ENCODE measurements around the gene PDLIM4.

The PDLIM4 gene

DNA sequence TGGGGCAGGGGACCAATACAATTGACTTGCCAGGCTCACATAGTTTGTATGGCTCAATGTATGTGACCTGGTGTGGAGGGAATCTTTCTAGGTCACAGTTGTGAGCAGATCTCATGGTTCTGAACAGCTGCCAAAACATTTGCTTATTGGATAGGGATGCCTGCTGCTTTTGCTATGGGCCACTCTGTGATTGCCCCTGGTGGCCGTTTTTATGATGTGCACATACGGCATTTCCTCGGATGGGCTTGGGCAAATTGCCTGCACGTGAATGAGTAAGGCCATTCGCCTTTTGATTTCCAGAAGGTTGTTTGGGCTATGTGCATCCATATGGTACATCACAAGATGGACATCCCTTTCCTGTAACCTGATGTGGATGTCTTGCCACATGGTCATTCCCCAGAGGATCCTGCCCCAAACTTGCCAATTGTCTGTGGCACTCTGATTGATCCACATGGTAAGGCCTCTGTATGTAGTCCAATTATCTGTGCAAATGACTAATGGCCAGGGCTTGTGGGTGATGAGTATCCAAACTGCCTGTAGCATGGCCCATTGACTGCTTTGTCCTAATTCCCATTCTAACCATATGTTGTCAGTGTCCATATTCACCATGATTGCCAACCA, 26.0 kb downstream of the PDLIM4 start:
- DNase-seq (ENCODE audit: low spot score) = no peak

DNA sequence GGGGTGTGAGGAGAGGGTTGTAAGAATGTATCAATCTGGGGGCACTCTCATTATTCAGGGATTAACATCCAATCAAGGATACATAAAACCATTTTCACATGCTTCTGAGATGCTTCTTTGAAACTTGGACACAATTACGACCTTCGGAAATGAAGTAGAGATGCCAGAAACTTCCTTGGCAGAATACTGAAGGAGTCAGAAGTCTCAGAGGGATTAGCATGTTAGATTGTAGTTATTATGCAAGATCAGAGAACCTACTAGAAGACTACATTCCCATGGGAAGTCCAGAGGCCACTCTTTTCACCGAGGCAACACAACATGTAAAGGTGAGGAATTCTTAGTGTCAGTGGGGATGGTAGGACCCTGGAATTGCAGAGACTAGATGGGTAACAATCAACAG, 31.6 kb downstream of the PDLIM4 start:
- DNase-seq (ENCODE audit: low spot score) = no peak

DNA sequence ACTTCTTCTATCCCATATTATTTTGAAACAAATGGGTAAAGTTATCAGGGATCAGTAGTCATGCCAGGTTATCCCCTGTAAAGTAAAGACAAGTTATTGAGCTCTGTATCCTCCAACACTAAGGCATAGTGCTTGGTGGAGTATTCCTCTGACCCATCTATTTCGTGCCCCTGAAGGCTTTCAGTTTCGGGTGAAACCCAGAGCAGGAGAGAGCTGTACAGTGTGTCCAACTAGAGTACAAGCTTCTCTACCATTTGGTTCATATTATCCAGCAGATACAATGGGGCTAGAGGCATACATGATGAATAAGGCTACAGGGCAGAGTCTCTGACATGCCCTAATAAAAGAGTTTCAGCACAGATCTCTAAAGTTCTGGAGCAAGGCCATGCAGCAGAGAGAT, 33.5 kb downstream of the PDLIM4 start:
- DNase-seq (ENCODE audit: low spot score) = no peak

DNA sequence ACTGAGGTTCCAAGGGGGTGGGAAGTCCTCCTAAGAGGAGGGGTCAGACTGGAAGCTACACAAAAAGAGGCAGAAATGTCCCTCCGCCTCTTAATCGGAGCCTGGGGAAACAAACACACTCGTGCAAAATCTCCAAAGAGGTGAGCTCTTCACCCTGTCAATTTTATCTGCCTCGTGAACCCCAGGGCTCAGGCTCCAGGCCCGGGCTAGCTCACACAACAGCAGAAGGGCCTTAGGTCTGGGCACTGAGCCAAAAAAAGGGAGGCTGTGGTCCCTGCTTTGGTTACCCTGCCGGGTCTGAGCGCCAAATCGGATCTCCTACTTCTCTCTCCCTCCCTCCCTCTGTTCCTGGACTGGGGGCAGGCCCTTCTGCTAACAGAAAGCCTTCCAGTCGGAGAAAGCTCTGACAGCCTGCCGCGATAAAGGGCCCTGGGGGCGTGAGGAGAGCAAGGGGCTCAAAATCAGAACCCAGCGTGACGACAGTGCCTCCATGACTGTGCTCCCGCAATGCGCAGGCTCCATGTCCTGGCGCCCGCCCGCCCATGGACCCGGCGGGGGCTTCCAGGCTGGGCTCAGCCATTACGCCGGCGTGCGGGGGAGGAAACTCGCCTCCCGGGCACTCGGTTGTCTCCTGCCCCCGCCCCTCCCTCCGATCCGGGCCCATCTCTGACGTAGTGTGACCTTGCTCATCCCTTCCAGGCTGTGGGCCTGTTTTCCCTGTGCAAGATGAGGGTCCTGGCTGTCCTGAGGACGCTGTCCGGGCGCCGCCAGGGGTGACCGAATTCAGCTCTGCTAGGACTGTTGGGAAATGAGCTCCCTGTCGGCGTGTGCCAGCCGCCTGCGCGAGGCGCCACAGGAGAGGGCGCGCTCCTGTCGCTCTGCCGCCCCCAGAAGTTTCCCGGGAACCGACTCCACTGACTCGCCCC, 35.8 kb downstream of the PDLIM4 start:
- peak; percentile 65 for DNase-seq (ENCODE audit: low spot score)

DNA sequence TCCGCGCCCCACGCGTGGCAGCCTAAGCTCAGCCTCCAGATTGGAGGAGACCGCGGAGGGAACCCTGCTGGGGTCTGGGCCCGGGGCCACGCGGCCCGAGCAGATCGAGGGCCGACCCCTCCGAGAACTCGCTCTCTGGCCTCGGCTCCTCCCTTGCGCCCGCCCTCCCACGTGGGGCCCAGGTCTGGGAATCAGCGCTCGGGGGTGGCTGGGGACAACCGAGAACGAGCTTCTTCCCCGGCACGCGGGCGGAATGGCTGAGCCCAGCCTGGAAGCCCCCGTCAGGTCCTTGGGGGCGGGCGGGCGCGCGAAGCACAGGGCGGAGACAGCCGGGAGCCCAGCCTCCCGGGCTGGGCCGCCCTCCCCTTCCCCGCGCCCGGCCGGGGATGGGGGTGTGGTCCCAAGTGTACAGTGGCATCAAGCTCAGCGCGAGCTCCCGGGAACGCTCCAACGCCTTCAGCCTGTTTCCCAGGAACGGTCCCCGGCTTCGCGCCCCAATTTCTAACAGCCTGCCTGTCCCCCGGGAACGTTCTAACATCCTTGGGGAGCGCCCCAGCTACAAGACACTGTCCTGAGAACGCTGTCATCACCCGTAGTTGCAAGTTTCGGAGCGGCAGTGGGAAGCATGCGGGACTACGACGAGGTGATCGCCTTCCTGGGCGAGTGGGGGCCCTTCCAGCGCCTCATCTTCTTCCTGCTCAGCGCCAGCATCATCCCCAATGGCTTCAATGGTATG, 36.7 kb downstream of the PDLIM4 start, which contains the start of gene SLC22A4:
SLC22A4 (plus strand) TSS at position 403 of the 736 bp plus-strand sequence; CDS start at position 626, 223 bp downstream.
- peak; percentile 68 for DNase-seq (ENCODE audit: low spot score)

DNA sequence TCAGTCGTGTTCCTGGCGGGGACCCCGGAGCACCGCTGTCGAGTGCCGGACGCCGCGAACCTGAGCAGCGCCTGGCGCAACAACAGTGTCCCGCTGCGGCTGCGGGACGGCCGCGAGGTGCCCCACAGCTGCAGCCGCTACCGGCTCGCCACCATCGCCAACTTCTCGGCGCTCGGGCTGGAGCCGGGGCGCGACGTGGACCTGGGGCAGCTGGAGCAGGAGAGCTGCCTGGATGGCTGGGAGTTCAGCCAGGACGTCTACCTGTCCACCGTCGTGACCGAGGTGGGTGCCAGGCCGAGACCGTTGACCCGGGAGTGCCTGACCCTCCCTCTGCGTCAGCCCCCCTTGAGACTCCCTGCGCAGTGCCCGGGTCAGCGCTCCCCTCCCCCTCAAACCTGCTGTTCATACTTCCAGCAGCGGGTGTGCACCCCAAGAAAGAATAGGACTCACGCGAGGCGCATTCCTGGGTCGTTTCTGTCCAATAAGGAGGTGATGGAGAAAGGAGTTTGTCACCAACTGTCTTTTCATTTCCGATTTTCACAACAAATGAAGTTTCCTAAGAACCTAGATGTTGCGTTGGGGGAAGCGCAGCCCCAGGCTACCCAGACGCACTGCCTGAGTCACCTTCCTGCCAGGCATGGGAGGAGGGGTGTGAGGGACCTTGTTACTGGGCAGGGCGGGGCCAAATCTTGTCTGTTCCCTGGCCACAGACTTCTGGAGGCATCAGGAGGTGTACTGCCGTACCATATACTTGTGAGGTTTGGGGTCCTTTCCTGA, 37.4 kb downstream of the PDLIM4 start:
- no peak for DNase-seq (ENCODE audit: low spot score)

DNA sequence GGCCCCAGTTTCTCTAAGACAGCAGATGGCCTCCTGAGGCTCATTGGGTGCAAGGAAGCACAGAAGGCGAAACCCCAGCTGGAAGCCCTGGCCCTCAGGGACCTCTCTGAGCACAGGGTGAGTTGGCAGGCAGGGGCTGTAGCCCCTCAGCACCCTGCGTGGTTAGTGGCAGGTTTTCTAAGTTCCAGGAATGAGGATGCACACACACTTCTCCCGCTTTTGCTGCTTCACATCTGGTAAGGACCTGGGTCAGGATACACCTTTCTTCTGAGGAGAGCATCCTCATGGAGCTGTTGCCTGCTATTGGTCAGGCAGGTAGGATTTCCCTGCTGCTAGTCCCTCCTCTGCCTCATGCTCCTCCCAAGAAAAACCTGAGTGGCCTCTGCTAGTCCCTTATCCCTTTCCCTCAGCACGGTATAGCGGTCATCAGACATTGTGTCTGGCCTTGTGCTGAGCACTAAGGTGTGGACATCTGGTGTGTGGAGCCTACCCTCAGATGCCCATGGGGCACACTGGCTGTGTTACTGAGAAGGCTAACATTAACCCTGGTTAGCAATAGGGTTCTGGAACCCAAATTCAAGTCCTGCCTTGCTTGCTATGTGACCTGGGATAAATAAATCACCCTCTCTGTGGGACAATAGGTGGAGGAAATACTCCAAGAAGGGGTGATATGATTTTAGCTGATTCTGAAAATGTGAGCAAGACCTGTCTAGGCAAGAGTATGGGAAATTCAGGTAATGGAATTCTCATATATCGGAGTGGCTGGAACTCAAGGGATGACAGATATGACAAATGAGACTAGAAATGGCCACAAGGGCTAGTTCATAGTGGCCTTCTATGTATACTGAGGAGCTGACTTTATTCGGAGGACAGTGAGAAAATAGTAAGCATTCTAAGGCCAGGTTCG, 38.3 kb downstream of the PDLIM4 start:
- DNase-seq (ENCODE audit: low spot score) = no peak

DNA sequence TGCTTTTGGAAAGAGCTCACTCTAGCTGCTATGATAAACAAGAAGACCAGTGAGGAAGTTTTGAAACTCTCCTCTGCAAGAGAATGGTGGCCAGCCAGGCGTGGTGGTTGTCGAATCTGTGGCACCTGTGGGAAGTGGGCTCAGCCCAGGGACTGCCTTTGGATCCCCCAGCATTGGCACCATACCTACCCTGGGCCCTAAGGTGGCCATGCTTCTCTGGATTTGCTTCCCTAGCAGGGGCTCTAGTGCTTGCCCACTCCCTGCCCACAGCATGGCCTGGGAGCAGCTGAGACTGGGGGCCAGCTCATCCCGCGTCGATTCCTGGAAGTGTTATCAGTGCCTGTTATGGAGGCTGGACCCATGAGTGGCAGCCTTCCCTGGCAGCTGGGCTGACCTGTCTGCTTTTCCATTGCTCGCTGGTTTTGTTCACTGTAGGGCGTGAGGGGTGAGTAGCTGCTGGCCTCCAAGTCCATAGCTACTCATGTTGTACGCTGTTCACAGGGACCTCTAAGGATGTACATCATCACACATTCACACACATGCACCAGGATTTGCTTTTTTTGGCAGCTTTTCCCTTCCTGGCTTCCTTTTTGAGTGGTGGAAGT, 39.0 kb downstream of the PDLIM4 start:
- DNase-seq (ENCODE audit: low spot score) = no peak

DNA sequence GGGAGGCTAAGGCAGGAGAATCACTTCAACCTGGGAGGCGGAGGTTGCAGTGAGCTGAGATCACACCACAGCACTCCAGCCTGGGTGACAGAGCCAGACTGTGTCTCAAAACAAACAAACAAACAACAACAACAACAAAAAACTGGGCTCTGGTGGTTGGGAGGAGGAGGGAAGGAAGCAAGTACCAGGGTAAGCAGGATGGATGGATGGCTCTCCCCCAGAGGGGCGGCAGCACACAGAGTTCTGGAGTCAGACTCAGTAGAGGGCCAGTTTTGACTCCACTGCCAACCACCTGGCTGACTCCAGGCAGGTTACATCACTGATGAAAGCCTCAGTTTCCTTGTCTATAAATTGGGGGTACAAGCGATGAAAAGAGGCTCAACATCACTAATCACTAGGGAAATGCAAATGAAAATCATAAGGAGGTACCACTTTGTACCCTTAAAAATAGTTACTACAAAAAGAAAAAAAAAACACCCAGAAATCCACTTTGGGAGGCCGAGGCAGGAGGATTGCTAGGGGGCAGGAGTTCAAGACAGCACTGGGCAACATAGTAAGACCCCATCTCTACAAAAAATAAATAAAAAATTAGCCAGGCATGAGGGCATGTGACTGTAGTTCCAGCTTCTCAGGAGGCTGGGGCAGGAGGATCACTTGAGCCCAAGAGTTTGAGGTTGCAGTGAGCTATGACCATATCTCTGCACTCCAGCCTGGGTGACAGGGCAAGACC, 39.9 kb downstream of the PDLIM4 start:
- no peak for DNase-seq (ENCODE audit: low spot score)

DNA sequence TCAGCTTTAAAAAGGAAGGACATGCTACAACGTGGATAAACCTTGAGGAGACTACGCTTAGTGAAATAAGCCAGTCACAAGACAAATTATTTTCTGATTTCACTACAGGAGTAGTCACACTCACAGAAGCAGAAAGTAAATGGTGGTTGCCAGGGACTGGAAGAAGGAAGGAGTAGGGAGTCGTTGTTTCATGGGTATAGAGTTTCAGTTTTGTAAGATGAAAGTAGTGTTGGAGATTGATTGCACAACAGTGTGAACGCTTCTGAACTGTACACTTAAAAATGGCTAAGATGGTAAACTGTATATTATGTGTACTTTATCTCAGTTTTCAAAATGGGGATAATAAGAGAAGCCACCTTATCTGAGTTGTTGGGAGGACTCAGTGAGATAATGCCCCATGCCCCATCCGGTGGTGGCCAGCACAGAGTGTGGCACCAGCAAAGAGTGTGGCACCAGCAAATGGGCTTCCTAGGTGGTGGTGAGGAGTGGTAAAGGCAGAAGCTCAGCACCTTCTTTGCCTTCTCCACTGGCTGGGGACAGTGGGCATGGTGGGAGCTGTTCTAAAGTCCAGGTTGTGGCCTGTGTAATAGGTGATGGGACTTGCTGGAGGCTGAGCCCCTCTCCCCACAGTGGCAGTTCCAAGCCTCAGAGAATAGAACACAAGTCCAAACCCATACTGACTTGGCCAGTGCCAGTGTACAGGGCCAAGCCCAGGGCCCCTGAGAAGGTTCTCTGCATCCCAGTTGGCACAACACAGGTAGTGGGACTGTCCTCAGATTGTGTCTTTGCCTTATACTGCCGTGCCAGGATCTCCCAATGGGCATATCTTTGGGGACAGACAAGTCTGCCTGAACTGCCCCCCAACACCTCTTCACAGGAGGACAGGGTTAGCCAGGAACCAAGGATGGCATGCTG, 41.1 kb downstream of the PDLIM4 start:
- no peak for DNase-seq (ENCODE audit: low spot score)

DNA sequence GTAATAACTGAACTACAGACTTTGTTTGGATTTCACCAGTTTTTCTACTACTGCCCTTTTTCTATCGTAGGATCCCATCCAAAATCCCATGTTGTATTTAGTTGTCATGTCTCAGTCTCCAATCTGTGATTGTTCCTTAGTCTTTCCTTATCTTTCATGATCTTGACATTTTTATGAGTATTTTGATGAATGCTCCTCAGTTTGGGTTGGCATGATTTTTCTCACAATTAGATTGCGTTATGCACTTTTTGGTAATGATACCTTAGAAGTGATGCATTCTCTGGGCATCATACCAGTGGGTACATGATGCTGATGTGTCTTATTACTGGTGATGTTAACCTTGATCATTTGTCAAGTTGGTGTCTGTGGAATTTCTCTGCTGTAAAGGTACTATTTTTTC, 42.4 kb downstream of the PDLIM4 start:
- no peak for DNase-seq (ENCODE audit: low spot score)

DNA sequence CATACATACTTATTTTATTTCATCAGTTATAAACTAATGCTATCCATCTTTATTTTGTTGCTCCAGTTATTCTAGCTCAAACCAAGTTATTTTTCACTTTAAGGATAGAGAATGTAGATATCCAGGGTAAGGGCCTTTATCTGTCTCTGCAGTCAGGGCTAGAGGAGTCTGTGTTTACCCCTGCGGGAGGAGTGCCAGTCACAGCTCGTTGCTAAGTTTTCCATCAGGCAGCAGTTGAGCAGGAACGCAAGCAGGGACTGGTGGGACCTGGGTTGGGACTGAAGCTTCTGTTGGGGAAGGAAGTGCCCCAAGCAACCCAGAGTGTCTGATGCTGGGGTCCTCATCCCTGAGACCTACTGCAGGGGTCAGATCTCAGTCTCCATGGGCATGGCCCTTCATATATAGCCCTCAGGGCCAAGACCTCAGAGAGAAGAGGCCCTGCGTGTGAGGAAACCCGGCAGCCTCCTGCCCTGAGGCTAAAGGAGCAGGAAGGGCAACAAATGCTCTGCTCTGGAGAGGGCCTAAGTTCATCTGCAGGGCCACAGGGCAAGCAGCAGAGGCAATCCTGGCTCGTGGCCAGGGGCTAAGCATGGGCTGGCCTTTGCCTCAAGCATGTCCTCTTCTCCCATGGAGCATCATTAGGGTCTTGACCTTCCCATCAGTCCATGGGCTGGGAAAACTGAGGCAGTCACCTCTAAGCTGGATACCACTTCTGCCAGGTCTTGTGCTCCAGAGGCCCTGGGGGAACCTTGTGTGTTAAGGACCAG, 43.3 kb downstream of the PDLIM4 start:
- DNase-seq (ENCODE audit: low spot score) = no peak

DNA sequence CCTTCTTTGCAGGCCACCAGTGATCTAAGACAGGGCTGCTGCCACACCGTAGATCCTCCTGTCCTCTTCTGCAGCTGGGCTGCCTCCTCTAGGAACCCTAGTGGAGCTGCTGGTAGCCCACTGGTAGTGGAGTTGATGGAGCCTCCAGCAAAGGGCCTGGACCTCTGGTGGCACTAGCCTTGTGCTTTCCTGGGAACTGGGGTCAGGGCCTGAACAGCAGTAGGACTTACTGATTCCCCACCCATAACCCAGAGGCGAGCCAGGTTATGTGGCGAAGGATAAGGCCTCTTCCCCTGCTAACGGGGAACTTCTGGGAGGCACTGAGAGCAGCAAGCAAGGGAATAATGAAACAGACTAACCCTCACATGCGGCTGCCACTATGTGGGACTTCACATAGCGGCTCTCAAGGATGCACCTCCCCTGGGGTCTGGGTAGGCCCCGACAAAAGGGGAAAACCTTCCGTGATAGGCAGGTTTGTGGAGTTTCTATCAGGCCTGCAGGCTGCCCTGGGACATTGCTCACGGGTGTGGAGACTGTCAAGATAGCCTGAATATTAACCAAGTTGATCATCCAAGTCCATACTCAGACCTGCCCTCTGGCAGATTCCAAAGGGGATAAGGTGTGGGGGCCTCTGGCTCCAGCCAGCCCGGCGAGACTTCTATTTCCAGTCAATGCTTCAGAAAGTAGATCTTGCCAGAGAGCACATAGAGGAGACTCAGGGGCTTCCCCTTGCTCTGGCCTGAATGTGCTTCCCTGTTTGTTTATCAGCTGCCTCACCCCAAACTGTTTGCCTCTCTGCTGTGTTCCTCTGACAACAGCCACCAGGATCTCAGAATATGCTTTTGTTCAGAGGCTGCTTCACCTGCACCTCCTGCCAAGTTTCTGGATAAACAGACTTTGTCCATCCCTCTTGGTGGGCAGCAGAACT, 44.1 kb downstream of the PDLIM4 start:
- no peak for DNase-seq (ENCODE audit: low spot score)

DNA sequence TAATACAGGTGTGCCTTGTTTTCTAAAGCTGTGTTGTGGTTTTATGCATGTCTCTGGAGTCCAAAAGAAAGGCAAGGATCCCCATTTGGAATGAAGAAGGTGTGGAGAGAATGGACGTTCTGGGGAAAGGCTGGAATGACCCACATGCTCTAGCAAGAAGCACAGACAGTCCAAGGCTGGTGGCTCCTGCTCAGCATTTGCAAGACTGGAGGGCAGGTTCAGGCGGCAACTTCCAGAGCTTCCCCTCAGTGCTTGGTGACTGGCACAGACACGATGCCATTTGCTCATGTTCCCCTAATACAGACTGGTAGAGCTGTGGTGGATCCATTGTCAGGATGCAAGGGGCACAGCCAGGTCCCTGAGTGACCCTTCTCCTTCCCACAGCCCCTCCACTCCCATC, 44.9 kb downstream of the PDLIM4 start:
- no peak for DNase-seq (ENCODE audit: low spot score)

DNA sequence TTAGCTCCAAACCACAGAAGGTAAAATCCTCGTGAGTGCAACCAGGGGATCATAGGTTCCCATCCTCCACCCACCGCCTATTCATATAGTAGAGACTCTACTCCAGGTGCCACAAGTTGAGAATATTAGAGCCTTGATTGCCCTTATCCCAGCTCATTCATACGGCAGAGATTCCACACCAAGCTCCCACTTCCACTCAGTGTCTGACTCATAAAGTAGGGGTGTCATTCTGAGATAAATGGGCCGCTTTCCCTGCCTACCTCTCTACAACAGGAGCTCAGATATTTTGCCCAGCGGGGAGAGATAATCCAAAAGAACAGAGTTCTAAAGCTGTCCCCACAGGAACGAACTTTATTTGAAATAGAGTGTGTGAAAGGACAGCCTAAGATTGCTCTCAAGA, 46.1 kb downstream of the PDLIM4 start:
- DNase-seq (ENCODE audit: low spot score) = no peak

DNA sequence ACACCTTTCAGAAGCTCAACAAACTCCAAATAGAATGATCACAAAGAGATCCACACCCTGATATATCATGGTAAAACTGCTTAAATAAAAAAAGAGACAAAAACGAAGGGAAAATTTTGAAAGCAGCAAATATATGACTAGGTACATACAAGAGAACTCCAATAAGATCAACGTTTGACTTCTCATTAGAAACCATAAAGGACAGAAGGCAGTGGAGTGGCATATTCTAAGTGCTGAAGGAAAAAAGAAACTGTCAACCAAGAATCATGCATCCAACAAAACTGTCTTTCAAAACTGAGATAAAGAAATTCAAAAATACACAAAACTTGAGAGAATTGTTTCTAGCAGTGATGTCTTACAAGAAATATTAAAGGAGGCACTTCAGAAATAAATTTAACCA, 47.9 kb downstream of the PDLIM4 start:
- DNase-seq (ENCODE audit: low spot score) = no peak

DNA sequence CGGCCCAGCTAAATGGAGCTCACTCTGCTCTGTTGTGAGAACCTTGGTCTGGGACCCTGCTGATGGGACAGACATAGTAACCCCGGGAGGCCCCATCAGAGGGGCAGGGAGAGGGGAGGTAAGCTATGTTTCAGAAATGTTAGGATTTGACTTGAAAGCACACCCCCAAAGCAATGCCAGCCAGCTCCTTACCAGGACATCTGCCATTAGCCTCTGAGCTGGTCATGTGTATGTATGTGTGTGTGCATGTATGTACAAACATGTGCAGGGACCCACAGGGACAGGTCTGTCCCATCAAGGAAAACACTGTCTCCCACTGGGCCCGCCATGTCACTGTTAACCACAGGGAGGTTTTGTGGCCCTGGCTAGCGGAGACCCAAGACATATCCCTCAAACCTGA, 51.2 kb downstream of the PDLIM4 start:
- no peak for DNase-seq (ENCODE audit: low spot score)
